Bronchial epithelial cell (primary cell): ENCODE data around the gene NR6A1. TPM values are rescaled to one million over a fixed set of nuclear protein-coding genes. Genes with fewer than 3 reads are reported as not detected.

ENCODE experiments used
- DNase-seq: peaks from one replicate; pipeline ENCODE4 v3.0.0-alpha.2; 2010; ENCODE audit warnings: low read depth
- FAIRE-seq: peaks from 2 replicates; lab custom pipeline; 2011; peaks lifted over from hg19 to GRCh38; lab: Jason Lieb, UNC
- H3K27me3 ChIP-seq: 2 replicates; pipeline ENCODE4 v1.5.1; 2011; ENCODE audit warnings: low read length; ENCODE audit not compliant: control insufficient read depth, insufficient read depth
- H3K36me3 ChIP-seq: 2 replicates; pipeline ENCODE4 v1.5.1; 2011; ENCODE audit warnings: low read length; ENCODE audit not compliant: control insufficient read depth, insufficient read depth
- H3K4me3 ChIP-seq: 2 replicates; pipeline ENCODE4 v1.5.1; 2011; ENCODE audit warnings: mild to moderate bottlenecking, low read depth, low read length, control low read depth
- total RNA-seq: library from RNA; depleted of rRNA; stranded (reverse); fragments of >200 nt; gene quantifications from 2 replicates; pipeline ENCODE4 v1.2.1, GENCODE V29; 2014
- TF ChIP-seq, protein P1 (sequence below): IDR thresholded peaks from 2 replicates; pipeline ENCODE4 v1.5.1; 2011; ENCODE audit warnings: mild to moderate bottlenecking, moderate library complexity, low read length, control low read depth, inconsistent platforms; ENCODE audit not compliant: insufficient read depth, severe bottlenecking

Gene NR6A1
- total RNA-seq, 1 donor from 2014 or later, result 2.9 TPM

- Histone ChIP-seq H3K27me3 (no peaks in the 10 kb centered on the region), H3K4me3 (no peak overlapping the region), H3K36me3 (no peaks in the 10 kb centered on the region)
- FAIRE-seq (no peak), DNase-seq (no peak)
- TF ChIP-seq, protein P1, sequence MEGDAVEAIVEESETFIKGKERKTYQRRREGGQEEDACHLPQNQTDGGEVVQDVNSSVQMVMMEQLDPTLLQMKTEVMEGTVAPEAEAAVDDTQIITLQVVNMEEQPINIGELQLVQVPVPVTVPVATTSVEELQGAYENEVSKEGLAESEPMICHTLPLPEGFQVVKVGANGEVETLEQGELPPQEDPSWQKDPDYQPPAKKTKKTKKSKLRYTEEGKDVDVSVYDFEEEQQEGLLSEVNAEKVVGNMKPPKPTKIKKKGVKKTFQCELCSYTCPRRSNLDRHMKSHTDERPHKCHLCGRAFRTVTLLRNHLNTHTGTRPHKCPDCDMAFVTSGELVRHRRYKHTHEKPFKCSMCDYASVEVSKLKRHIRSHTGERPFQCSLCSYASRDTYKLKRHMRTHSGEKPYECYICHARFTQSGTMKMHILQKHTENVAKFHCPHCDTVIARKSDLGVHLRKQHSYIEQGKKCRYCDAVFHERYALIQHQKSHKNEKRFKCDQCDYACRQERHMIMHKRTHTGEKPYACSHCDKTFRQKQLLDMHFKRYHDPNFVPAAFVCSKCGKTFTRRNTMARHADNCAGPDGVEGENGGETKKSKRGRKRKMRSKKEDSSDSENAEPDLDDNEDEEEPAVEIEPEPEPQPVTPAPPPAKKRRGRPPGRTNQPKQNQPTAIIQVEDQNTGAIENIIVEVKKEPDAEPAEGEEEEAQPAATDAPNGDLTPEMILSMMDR, result no peak
Observed at GRCh38 chr9:124594673-124595072, 176.4 kb downstream of the NR6A1 start.

- no peaks in the 10 kb centered on the region for H3K27me3 ChIP-seq
- FAIRE-seq, result no peak
- no peak overlapping the region for H3K4me3 ChIP-seq
- TF ChIP-seq, protein P1, result no peak
- no peak for DNase-seq
- no peaks in the 10 kb centered on the region for H3K36me3 ChIP-seq
Observed at GRCh38 chr9:124594225-124594624, 176.9 kb downstream of the NR6A1 start.

DNA sequence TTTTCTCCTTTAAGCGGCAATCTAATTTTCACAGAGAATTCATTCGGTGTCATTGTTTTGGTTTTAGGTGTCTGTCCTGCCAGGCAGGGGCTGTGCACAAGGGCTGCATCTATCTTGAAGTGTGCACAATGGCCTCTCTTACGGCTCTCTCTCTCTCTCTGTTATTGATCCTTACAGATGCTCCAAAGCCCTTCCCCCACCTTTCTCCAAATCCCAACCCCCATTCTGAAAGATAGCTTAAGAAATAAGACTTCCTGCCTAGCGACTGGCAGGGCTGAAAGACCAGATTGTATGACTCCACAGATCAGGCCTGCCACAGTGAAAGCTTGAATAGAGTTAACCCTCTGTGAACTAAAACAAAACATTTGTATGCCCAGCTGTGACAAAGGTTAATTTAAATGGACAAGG, 177.5 kb downstream of the NR6A1 start:
- TF ChIP-seq, protein P1, result no peak
- no peak for FAIRE-seq
- H3K36me3 ChIP-seq, result no peaks in the 10 kb centered on the region
- no peaks in the 10 kb centered on the region for H3K27me3 ChIP-seq
- peak; percentile 26 for DNase-seq
- H3K4me3 ChIP-seq, result no peak overlapping the region

DNA sequence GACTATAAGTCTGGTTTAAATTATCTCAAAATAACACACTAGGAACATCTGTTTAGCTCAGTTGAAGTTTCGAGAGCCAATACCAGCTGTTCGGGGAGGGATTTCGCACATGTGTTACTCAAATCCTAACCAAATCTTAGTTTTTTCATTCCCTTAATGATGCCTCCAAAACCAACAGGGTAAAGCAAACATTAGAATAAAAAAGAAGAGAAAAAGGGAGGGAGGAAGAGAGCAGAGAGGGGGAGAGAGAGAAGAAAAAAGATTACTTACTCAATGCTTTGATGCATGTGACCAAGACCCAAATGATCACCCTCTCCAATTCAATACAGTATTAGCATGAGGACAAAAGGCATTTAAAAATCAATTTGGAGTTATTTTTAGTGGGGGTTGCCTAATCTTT, 177.9 kb downstream of the NR6A1 start:
- no peak overlapping the region for H3K4me3 ChIP-seq
- FAIRE-seq (no peak), DNase-seq (no peak)
- no peaks in the 10 kb centered on the region for H3K36me3 ChIP-seq
- no peaks in the 10 kb centered on the region for H3K27me3 ChIP-seq
- TF ChIP-seq, protein P1, result no peak

DNA sequence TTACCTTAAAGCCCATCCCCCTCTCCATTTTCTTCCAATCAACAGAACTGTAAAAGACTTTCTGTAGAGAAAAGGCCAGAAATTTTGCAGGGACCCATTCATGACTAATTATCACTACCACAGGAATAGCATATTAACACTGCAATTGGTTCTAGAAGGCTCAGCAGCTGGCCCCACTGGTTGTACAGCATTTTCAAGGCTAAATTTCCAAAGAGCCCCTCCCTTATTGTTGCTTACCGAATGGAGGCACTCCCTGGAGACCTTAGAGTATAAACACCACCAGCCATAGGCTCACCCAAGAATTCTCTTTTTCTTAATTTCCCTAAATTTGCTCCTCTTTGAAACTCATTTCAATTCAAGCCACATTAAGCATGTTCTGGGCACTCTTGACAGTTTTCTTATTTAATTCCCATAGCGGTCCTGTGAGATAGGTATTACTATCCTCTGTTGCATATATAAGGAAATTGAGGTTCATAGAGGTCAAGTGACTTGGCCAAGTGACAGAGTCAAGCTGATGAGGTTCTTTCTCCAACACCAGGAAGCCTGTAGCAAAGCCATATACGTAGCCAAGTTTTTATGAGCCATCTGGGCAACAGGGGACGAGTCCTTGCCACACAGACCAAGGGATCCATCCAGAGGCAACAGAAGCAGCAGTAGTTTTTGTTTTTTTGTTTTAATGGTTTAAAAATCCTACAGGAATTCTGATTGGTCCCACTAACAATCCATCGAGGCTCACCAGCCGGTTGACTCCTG, 180.0 kb downstream of the NR6A1 start:
- peak; percentile 31 for DNase-seq
- no peak for FAIRE-seq
- Histone ChIP-seq H3K36me3 (no peaks in the 10 kb centered on the region), H3K4me3 (no peak overlapping the region), H3K27me3 (no peaks in the 10 kb centered on the region)
- TF ChIP-seq, protein P1, result no peak

DNA sequence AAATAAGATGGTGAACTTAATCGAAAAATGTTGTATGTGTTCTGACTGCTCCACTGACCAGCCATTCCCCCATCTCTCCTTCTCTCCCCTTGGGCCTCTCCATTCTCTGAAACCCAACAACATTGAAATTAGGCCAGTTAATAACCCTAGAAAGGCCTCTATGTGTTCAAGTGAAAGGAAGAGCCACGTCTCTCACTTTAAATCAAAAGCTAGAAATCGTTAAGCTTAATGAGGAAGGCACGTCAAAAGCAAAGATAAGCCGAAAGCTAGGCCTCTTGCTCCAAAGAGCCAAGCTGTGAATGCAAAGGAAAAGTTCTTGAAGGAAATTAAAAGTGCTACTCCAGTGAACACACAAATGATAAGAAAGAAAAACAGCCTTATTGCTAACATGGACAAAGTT, 186.5 kb downstream of the NR6A1 start:
- FAIRE-seq, result no peak
- H3K27me3 ChIP-seq, result no peaks in the 10 kb centered on the region
- no peak for DNase-seq
- no peaks in the 10 kb centered on the region for H3K36me3 ChIP-seq
- TF ChIP-seq, protein P1, result no peak
- H3K4me3 ChIP-seq, result no peak overlapping the region
